K562 (cell line): ENCODE data around the gene BNIP5. TPM values are rescaled to one million over a fixed set of nuclear protein-coding genes. Genes with fewer than 3 reads are reported as not detected.

ENCODE experiments used
- CHD7 ChIP-seq: fragments of 200-600 bp; sonication (generic); IDR thresholded peaks from one replicate; pipeline ENCODE4 v1.6.1; 2012; ENCODE audit warnings: mild to moderate bottlenecking, low read depth, low read length, inconsistent platforms
- COPS2 ChIP-seq: fragments of 450-650 bp; conservative IDR thresholded peaks from 2 replicates; pipeline ENCODE4 v1.6.1; 2016; ENCODE audit warnings: mild to moderate bottlenecking, moderate library complexity
- HNRNPLL ChIP-seq: fragments of 200-400 bp; formaldehyde crosslinking; IDR thresholded peaks from 2 replicates; pipeline ENCODE4 v1.6.1; 2017; ENCODE audit warnings: low read length, low read depth, mild to moderate bottlenecking; ENCODE audit not compliant: poor library complexity, severe bottlenecking
- HOXB6 ChIP-seq: fragments of 250-450 bp; sonication (Bioruptor Pico); IDR thresholded peaks from 2 replicates; pipeline ENCODE4 v1.5.1; 2022; ENCODE audit warnings: mild to moderate bottlenecking, borderline replicate concordance
- SMARCE1 ChIP-seq: fragments of 450-650 bp; IDR thresholded peaks from 2 replicates; pipeline ENCODE4 v1.7.1; 2016; ENCODE audit warnings: mild to moderate bottlenecking
- ZBTB33 ChIP-seq: sonication (generic); formaldehyde crosslinking; IDR thresholded peaks from 2 replicates; pipeline ENCODE4 v1.8.1; 2023; ENCODE audit warnings: mild to moderate bottlenecking, missing genetic modification reagents
- ZNF384 ChIP-seq: IDR thresholded peaks from 2 replicates; pipeline ENCODE4 v1.6.1; 2012; ENCODE audit warnings: low read depth, low read length, improper control_type of control experiment
- ZNF780A ChIP-seq: fragments of 250-450 bp; sonication (Bioruptor Pico); IDR thresholded peaks from 2 replicates; pipeline ENCODE4 v1.5.0; 2021; ENCODE audit warnings: mild to moderate bottlenecking
- polyA plus RNA-seq, 8 experiments: library from polyadenylated mRNA; depleted of rRNA in 4 of 8; stranded (reverse) in 5 of 8; unstranded in 3 of 8; fragments of >200 nt; fragmentation: Nextera tagmentation in 2 of 8; fragmentation: Illumina TruSeq in 1 of 8; extraction: Ambion mirVana in 2 of 8; extraction: Trizol in 1 of 8; gene quantifications; 2 replicates each; pipeline versions ENCODE4 v1.2.1 to v1.2.3, GENCODE V29; 2011 to 2014; ENCODE audit warnings: inconsistent platforms in 1 of 8, missing spikeins in 1 of 8
- total RNA-seq, 7 experiments: library from RNA; depleted of rRNA in 6 of 7; stranded (reverse); fragments of >200 nt in 6 of 7; fragmentation: Illumina TruSeq in 2 of 7; extraction: Trizol in 2 of 7; gene quantifications; 2 replicates each; pipeline versions ENCODE4 v1.2.1 to v1.2.3, GENCODE V29; 2011 to 2021; ENCODE audit warnings: low replicate concordance in 1 of 7
- TF ChIP-seq, protein P1 (sequence below), 2 experiments: IDR thresholded peaks in 1 of 2; conservative IDR thresholded peaks in 1 of 2; 2 replicates each; pipeline ENCODE4 v1.6.1; 2016; ENCODE audit warnings: low read depth in 2 of 2, mild to moderate bottlenecking in 1 of 2, missing compliant biosample characterization in 1 of 2, missing genetic modification characterization in 1 of 2, moderate library complexity in 1 of 2

Gene BNIP5
- total and polyA plus RNA-seq, 9 of the 15 experiments (the other 6 are each of a cell fraction or from before 2014, with no cell fraction given) = not detected

GRCh38 chr6:36350681-36351571 is 14.2 kb upstream of the BNIP5 start (continued):
- TF ChIP-seq ZNF780A (CRISPR knock-in tag) = no peak
- TF ChIP-seq COPS2 = no peak
- TF ChIP-seq, protein P1, sequence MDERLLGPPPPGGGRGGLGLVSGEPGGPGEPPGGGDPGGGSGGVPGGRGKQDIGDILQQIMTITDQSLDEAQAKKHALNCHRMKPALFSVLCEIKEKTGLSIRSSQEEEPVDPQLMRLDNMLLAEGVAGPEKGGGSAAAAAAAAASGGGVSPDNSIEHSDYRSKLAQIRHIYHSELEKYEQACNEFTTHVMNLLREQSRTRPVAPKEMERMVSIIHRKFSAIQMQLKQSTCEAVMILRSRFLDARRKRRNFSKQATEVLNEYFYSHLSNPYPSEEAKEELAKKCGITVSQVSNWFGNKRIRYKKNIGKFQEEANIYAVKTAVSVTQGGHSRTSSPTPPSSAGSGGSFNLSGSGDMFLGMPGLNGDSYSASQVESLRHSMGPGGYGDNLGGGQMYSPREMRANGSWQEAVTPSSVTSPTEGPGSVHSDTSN (CRISPR knock-in tag; IDR thresholded peaks at IDR 0.05; ENCODE audit: low read depth) = no peak
- TF ChIP-seq, protein P1 (tag; conservative IDR thresholded peaks at IDR 0.05; ENCODE audit: low read depth) = no peak
- no peak for TF ChIP-seq CHD7
- TF ChIP-seq ZNF384 = no peak
- TF ChIP-seq HOXB6 (CRISPR knock-in tag) = no peak
- TF ChIP-seq ZBTB33 (CRISPR knock-in tag) = peak; percentile 37; the same call in 1 of the 2 replicates
- peak; percentile 97 for TF ChIP-seq SMARCE1
- no peak for TF ChIP-seq HNRNPLL
